ENCODE measurements around the gene KRT28.

KRT28 gene

GRCh38 chr17:40793832-40794231, 5.9 kb downstream of the KRT28 start:
- Histone ChIP-seq H2AK5ac (ENCODE audit: low read length, severe bottlenecking) (no peak overlapping the region), H3K4ac (ENCODE audit: low read depth in 1 of 2, low read length in 2 of 2) (no peak overlapping the region), H3K27me3 (ENCODE audit: control insufficient read depth in 1 of 2, insufficient read depth in 1 of 2, low read length in 2 of 2) (peaks cover 0 to 18% of the 10 kb centered on the region in 2 experiments), H4K91ac (ENCODE audit: low read length) (no peak overlapping the region), H3K79me1 (replicated peaks; ENCODE audit: low read length, poor library complexity, severe bottlenecking) (no peaks in the 10 kb centered on the region), H3K4me2 (ENCODE audit: low read length, poor library complexity, severe bottlenecking) (no peak overlapping the region), H3K4me1 (ENCODE audit: control insufficient read depth, insufficient read depth, low read depth, low read length) (no peaks in the 10 kb centered on the region), H2AFZ (ENCODE audit: low read depth, low read length) (no peak overlapping the region), H3K36me3 (ENCODE audit: control insufficient read depth in 1 of 2, insufficient read depth in 2 of 2, low read depth in 1 of 2, low read length in 2 of 2) (no peaks in the 10 kb centered on the region), H2BK5ac (ENCODE audit: low read depth, low read length, poor library complexity, severe bottlenecking) (no peak overlapping the region), H2BK15ac (ENCODE audit: low read depth, poor library complexity, severe bottlenecking) (no peak overlapping the region), H3K23ac (ENCODE audit: low read length in 2 of 2) (no peak overlapping the region), H4K8ac (ENCODE audit: low read length) (no peak overlapping the region), H3K14ac (ENCODE audit: low read length in 2 of 2) (no peak overlapping the region), H3K27ac (ENCODE audit: low read length, poor library complexity, severe bottlenecking) (no peak overlapping the region), H3K18ac (ENCODE audit: low read depth in 1 of 2, low read length in 2 of 2) (no peak overlapping the region), H3K4me3 (ENCODE audit: insufficient read depth in 1 of 2, low read depth in 1 of 2, low read length in 2 of 2) (no peak overlapping the region), H3K9me3 (ENCODE audit: control insufficient read depth, low read length) (no peaks in the 10 kb centered on the region), H2BK12ac (ENCODE audit: low read length in 2 of 2) (no peak overlapping the region), H2BK120ac (ENCODE audit: low read depth, low read length) (no peak overlapping the region), H3K9ac (ENCODE audit: low read length) (no peak overlapping the region)
- 74% methylated on average over 9 of the region's 10 CpGs for WGBS
- DNase-seq = no peak

GRCh38 chr17:40791787-40792436, 7.8 kb downstream of the KRT28 start:
- no peak overlapping the region for H2AK5ac ChIP-seq (ENCODE audit: low read length, severe bottlenecking)
- H3K9me3 ChIP-seq (ENCODE audit: control insufficient read depth, low read length) = no peaks in the 10 kb centered on the region
- H3K27ac ChIP-seq (ENCODE audit: low read length, poor library complexity, severe bottlenecking) = no peak overlapping the region
- no peak overlapping the region for H4K8ac ChIP-seq (ENCODE audit: low read length)
- H3K4me2 ChIP-seq (ENCODE audit: low read length, poor library complexity, severe bottlenecking) = no peak overlapping the region
- no peak overlapping the region for H3K18ac ChIP-seq (ENCODE audit: low read depth in 1 of 2, low read length in 2 of 2)
- no peaks in the 10 kb centered on the region for H3K36me3 ChIP-seq (ENCODE audit: control insufficient read depth in 1 of 2, insufficient read depth in 2 of 2, low read depth in 1 of 2, low read length in 2 of 2)
- no peak overlapping the region for H2AFZ ChIP-seq (ENCODE audit: low read depth, low read length)
- no peak overlapping the region for H2BK120ac ChIP-seq (ENCODE audit: low read depth, low read length)
- peaks cover 0 to 18% of the 10 kb centered on the region in 2 experiments for H3K27me3 ChIP-seq (ENCODE audit: control insufficient read depth in 1 of 2, insufficient read depth in 1 of 2, low read length in 2 of 2)
- no peak overlapping the region for H3K4ac ChIP-seq (ENCODE audit: low read depth in 1 of 2, low read length in 2 of 2)
- no peak overlapping the region for H2BK15ac ChIP-seq (ENCODE audit: low read depth, poor library complexity, severe bottlenecking)
- H2BK12ac ChIP-seq (ENCODE audit: low read length in 2 of 2) = no peak overlapping the region
- no peak overlapping the region for H3K23ac ChIP-seq (ENCODE audit: low read length in 2 of 2)
- no peak overlapping the region for H3K4me3 ChIP-seq (ENCODE audit: insufficient read depth in 1 of 2, low read depth in 1 of 2, low read length in 2 of 2)
- H3K79me1 ChIP-seq (replicated peaks; ENCODE audit: low read length, poor library complexity, severe bottlenecking) = no peaks in the 10 kb centered on the region
- H3K14ac ChIP-seq (ENCODE audit: low read length in 2 of 2) = no peak overlapping the region
- peak overlapping the region; percentile 39 for H3K9ac ChIP-seq (ENCODE audit: low read length)
- no peak overlapping the region for H2BK5ac ChIP-seq (ENCODE audit: low read depth, low read length, poor library complexity, severe bottlenecking)
- H4K91ac ChIP-seq (ENCODE audit: low read length) = no peak overlapping the region
- WGBS = 57% methylated on average over 4 of the region's 6 CpGs
- peak; percentile 35 for DNase-seq
- H3K4me1 ChIP-seq (ENCODE audit: control insufficient read depth, insufficient read depth, low read depth, low read length) = no peaks in the 10 kb centered on the region

GRCh38 chr17:40791111-40791510, 8.6 kb downstream of the KRT28 start:
- H2AFZ ChIP-seq (ENCODE audit: low read depth, low read length) = no peak overlapping the region
- H3K27me3 ChIP-seq (ENCODE audit: control insufficient read depth in 1 of 2, insufficient read depth in 1 of 2, low read length in 2 of 2) = peaks cover 0 to 14% of the 10 kb centered on the region in 2 experiments
- H3K18ac ChIP-seq (ENCODE audit: low read depth in 1 of 2, low read length in 2 of 2) = no peak overlapping the region
- H3K27ac ChIP-seq (ENCODE audit: low read length, poor library complexity, severe bottlenecking) = no peak overlapping the region
- H2AK5ac ChIP-seq (ENCODE audit: low read length, severe bottlenecking) = no peak overlapping the region
- no peak overlapping the region for H2BK12ac ChIP-seq (ENCODE audit: low read length in 2 of 2)
- no peak for DNase-seq
- H3K4ac ChIP-seq (ENCODE audit: low read depth in 1 of 2, low read length in 2 of 2) = no peak overlapping the region
- H3K36me3 ChIP-seq (ENCODE audit: control insufficient read depth in 1 of 2, insufficient read depth in 2 of 2, low read depth in 1 of 2, low read length in 2 of 2) = no peaks in the 10 kb centered on the region
- no peak overlapping the region for H4K91ac ChIP-seq (ENCODE audit: low read length)
- no peak overlapping the region for H2BK5ac ChIP-seq (ENCODE audit: low read depth, low read length, poor library complexity, severe bottlenecking)
- WGBS = 87% methylated on average over 1 of the region's 1 CpG
- no peak overlapping the region for H3K14ac ChIP-seq (ENCODE audit: low read length in 2 of 2)
- no peaks in the 10 kb centered on the region for H3K9me3 ChIP-seq (ENCODE audit: control insufficient read depth, low read length)
- H3K9ac ChIP-seq (ENCODE audit: low read length) = peak overlapping the region; percentile 39
- H3K79me1 ChIP-seq (replicated peaks; ENCODE audit: low read length, poor library complexity, severe bottlenecking) = no peaks in the 10 kb centered on the region
- no peak overlapping the region for H3K4me3 ChIP-seq (ENCODE audit: insufficient read depth in 1 of 2, low read depth in 1 of 2, low read length in 2 of 2)
- H2BK15ac ChIP-seq (ENCODE audit: low read depth, poor library complexity, severe bottlenecking) = no peak overlapping the region
- H3K23ac ChIP-seq (ENCODE audit: low read length in 2 of 2) = no peak overlapping the region
- H4K8ac ChIP-seq (ENCODE audit: low read length) = no peak overlapping the region
- H3K4me1 ChIP-seq (ENCODE audit: control insufficient read depth, insufficient read depth, low read depth, low read length) = no peaks in the 10 kb centered on the region
- no peak overlapping the region for H2BK120ac ChIP-seq (ENCODE audit: low read depth, low read length)
- H3K4me2 ChIP-seq (ENCODE audit: low read length, poor library complexity, severe bottlenecking) = no peak overlapping the region

- no peak within 1 kb of the TSS for H3K27ac ChIP-seq (ENCODE audit: low read length, poor library complexity, severe bottlenecking)
- H2BK120ac ChIP-seq (ENCODE audit: low read depth, low read length) = no peak within 1 kb of the TSS
- H2BK15ac ChIP-seq (ENCODE audit: low read depth, poor library complexity, severe bottlenecking) = no peak within 1 kb of the TSS
- H2AFZ ChIP-seq (ENCODE audit: low read depth, low read length) = no peak within 1 kb of the TSS
- H4K8ac ChIP-seq (ENCODE audit: low read length) = no peak within 1 kb of the TSS
- H3K36me3 ChIP-seq (ENCODE audit: control insufficient read depth in 1 of 2, insufficient read depth in 2 of 2, low read depth in 1 of 2, low read length in 2 of 2) = no peaks in the 10 kb centered on the region
- no peaks in the 10 kb centered on the region for H3K9me3 ChIP-seq (ENCODE audit: control insufficient read depth, low read length)
- 95% methylated on average over 4 of the region's 4 CpGs for WGBS
- DNase-seq = no peak
- no peak within 1 kb of the TSS for H3K4ac ChIP-seq (ENCODE audit: low read depth in 1 of 2, low read length in 2 of 2)
- peaks cover 0 to 17% of the 10 kb centered on the region in 2 experiments for H3K27me3 ChIP-seq (ENCODE audit: control insufficient read depth in 1 of 2, insufficient read depth in 1 of 2, low read length in 2 of 2)
- H3K23ac ChIP-seq (ENCODE audit: low read length in 2 of 2) = no peak within 1 kb of the TSS
- no peak within 1 kb of the TSS for H2AK5ac ChIP-seq (ENCODE audit: low read length, severe bottlenecking)
- H2BK5ac ChIP-seq (ENCODE audit: low read depth, low read length, poor library complexity, severe bottlenecking) = no peak within 1 kb of the TSS
- no peak within 1 kb of the TSS for H3K14ac ChIP-seq (ENCODE audit: low read length in 2 of 2)
- H3K4me1 ChIP-seq (ENCODE audit: control insufficient read depth, insufficient read depth, low read depth, low read length) = no peaks in the 10 kb centered on the region
- H3K18ac ChIP-seq (ENCODE audit: low read depth in 1 of 2, low read length in 2 of 2) = no peak within 1 kb of the TSS
- no peak within 1 kb of the TSS for H4K91ac ChIP-seq (ENCODE audit: low read length)
- no peak within 1 kb of the TSS for H3K4me3 ChIP-seq (ENCODE audit: insufficient read depth in 1 of 2, low read depth in 1 of 2, low read length in 2 of 2)
- H2BK12ac ChIP-seq (ENCODE audit: low read length in 2 of 2) = no peak within 1 kb of the TSS
- no peaks in the 10 kb centered on the region for H3K79me1 ChIP-seq (replicated peaks; ENCODE audit: low read length, poor library complexity, severe bottlenecking)
- H3K9ac ChIP-seq (ENCODE audit: low read length) = no peak within 1 kb of the TSS
- no peak within 1 kb of the TSS for H3K4me2 ChIP-seq (ENCODE audit: low read length, poor library complexity, severe bottlenecking)
Observed at GRCh38 chr17:40782450-40782849, 17.3 kb downstream of the KRT28 start, which contains the start of gene KRT27. TSS of gene KRT27 (minus strand) at chr17:40782550. CDS start at chr17:40782493, 57 bp downstream.

Measured in mesenchymal stem cell (in vitro differentiated cells and primary cell).